GM23338 (cell line): ENCODE measurements around the gene AHNAK. TPM values are rescaled to one million over a fixed set of nuclear protein-coding genes. Genes with fewer than 3 reads are reported as not detected.

Experiments used
- ATAC-seq: fragments of 200-7000 bp; cut with Tn5 transposase; 3 replicates; pipeline ENCODE4 v1.9.1; 2020
- DNase-seq: peaks from one replicate; pipeline ENCODE4 v3.0.0-alpha.2; 2015; ENCODE audit warnings: low spot score
- H2AFZ ChIP-seq: fragments of 200-600 bp; sonication (generic); 2 replicates; pipeline ENCODE4 v1.8.0; 2016; ENCODE audit warnings: antibody characterized with exemption, mild to moderate bottlenecking, moderate library complexity
- H3F3A ChIP-seq: fragments of 200-600 bp; sonication (generic); replicated peaks from 2 replicates; pipeline ENCODE4 v1.8.0; 2017; ENCODE audit warnings: antibody characterized with exemption, mixed run types, low read depth
- H3K27ac ChIP-seq: fragments of 200-600 bp; sonication (generic); 2 replicates; pipeline ENCODE4 v1.6.1; 2016; ENCODE audit warnings: low read depth
- H3K27me3 ChIP-seq: fragments of 200-600 bp; sonication (generic); 2 replicates; pipeline ENCODE4 v1.8.0; 2016; ENCODE audit warnings: mild to moderate bottlenecking, mixed run types, moderate library complexity; ENCODE audit not compliant: insufficient read depth
- H3K36me3 ChIP-seq: fragments of 200-600 bp; sonication (generic); 2 replicates; pipeline ENCODE4 v1.8.0; 2016; ENCODE audit warnings: mild to moderate bottlenecking; ENCODE audit not compliant: insufficient read depth
- H3K4me1 ChIP-seq: fragments of 200-600 bp; sonication (generic); 2 replicates; pipeline ENCODE4 v1.8.0; 2016; ENCODE audit warnings: mild to moderate bottlenecking, moderate library complexity; ENCODE audit not compliant: insufficient read depth
- H3K4me2 ChIP-seq: fragments of 200-600 bp; sonication (generic); 2 replicates; pipeline ENCODE4 v1.7.1; 2017; ENCODE audit warnings: mixed run types
- H3K4me3 ChIP-seq: fragments of 200-600 bp; sonication (generic); 2 replicates; pipeline ENCODE4 v1.6.1; 2016; ENCODE audit warnings: mixed run types
- H3K79me2 ChIP-seq: fragments of 200-600 bp; sonication (generic); replicated peaks from 2 replicates; pipeline ENCODE4 v1.8.0; 2017; ENCODE audit warnings: mild to moderate bottlenecking; ENCODE audit not compliant: insufficient read depth
- H3K9me2 ChIP-seq: fragments of 200-600 bp; sonication (generic); 2 replicates; pipeline ENCODE4 v1.8.0; 2017; ENCODE audit not compliant: insufficient read depth
- H4K20me1 ChIP-seq: fragments of 200-600 bp; sonication (generic); replicated peaks from 2 replicates; pipeline ENCODE4 v1.8.0; 2017; ENCODE audit warnings: mild to moderate bottlenecking; ENCODE audit not compliant: insufficient read depth
- H3K27ac Mint-ChIP-seq: 2 replicates; pipeline ENCODE4 v1.8.0; 2020; ENCODE audit warnings: inconsistent platforms, mild to moderate bottlenecking, moderate library complexity, mixed read lengths
- H3K27me3 Mint-ChIP-seq: 3 replicates; pipeline ENCODE4 v1.8.0; 2022; ENCODE audit warnings: low read depth, mild to moderate bottlenecking, moderate library complexity, mixed read lengths, inconsistent platforms; ENCODE audit not compliant: insufficient read depth, poor library complexity
- H3K36me3 Mint-ChIP-seq: 3 replicates; pipeline ENCODE4 v1.8.0; 2021; ENCODE audit warnings: low read depth, mild to moderate bottlenecking, inconsistent platforms, moderate library complexity, mixed read lengths
- H3K4me1 Mint-ChIP-seq: 3 replicates; pipeline ENCODE4 v1.8.0; 2020; ENCODE audit warnings: mild to moderate bottlenecking, inconsistent platforms, mixed read lengths
- H3K4me3 Mint-ChIP-seq: 3 replicates; pipeline ENCODE4 v1.8.0; 2021; ENCODE audit warnings: moderate library complexity, mild to moderate bottlenecking, inconsistent platforms, mixed read lengths
- H3K9me3 Mint-ChIP-seq: 3 replicates; pipeline ENCODE4 v1.8.0; 2020; ENCODE audit warnings: moderate library complexity, mild to moderate bottlenecking, inconsistent platforms, mixed read lengths
- CREB1 ChIP-seq: fragments of 250-450 bp; sonication (Bioruptor Pico); IDR thresholded peaks from 2 replicates; pipeline ENCODE4 v1.5.0; 2020; ENCODE audit warnings: low read depth, mild to moderate bottlenecking, moderate library complexity
- ETS1 ChIP-seq: IDR thresholded peaks from 2 replicates; pipeline ENCODE4 v1.6.1; 2016; ENCODE audit warnings: antibody characterized with exemption
- EZH2 ChIP-seq: fragments of 200-600 bp; sonication (generic); IDR thresholded peaks from one replicate; pipeline ENCODE4 v1.8.0; 2017; ENCODE audit warnings: antibody characterized with exemption, mild to moderate bottlenecking, low read depth; ENCODE audit not compliant: unreplicated experiment
- EZH2phosphoT487 ChIP-seq: fragments of 200-600 bp; sonication (generic); IDR thresholded peaks from one replicate; pipeline ENCODE4 v1.8.1; 2018; ENCODE audit warnings: antibody characterized with exemption; ENCODE audit not compliant: unreplicated experiment
- NANOG ChIP-seq: IDR thresholded peaks from 2 replicates; pipeline ENCODE4 v1.6.1; 2016; ENCODE audit warnings: antibody characterized with exemption, borderline replicate concordance
- REST ChIP-seq: IDR thresholded peaks from one replicate; pipeline ENCODE4 v1.6.1; 2018; ENCODE audit warnings: antibody characterized with exemption; ENCODE audit not compliant: unreplicated experiment
- STAT1 ChIP-seq: IDR thresholded peaks from one replicate; pipeline ENCODE4 v1.6.1; 2016; ENCODE audit warnings: antibody characterized with exemption; ENCODE audit not compliant: unreplicated experiment
- ZNF114 ChIP-seq: fragments of 250-450 bp; sonication (Bioruptor Pico); IDR thresholded peaks from 2 replicates; pipeline ENCODE4 v1.5.0; 2020; ENCODE audit warnings: mild to moderate bottlenecking, moderate library complexity
- ZNF331 ChIP-seq: fragments of 250-450 bp; sonication (Bioruptor Pico); IDR thresholded peaks from 2 replicates; pipeline ENCODE4 v1.5.0; 2020; ENCODE audit warnings: low read depth, mild to moderate bottlenecking, moderate library complexity
- ZNF462 ChIP-seq: fragments of 250-450 bp; sonication (Bioruptor Pico); IDR thresholded peaks from 2 replicates; pipeline ENCODE4 v1.5.0; 2020; ENCODE audit warnings: mild to moderate bottlenecking, moderate library complexity
- polyA plus RNA-seq: library from polyadenylated mRNA; unstranded; fragments of >200 nt; fragmentation: Nextera tagmentation; extraction: Ambion mirVana; gene quantifications from 2 replicates; pipeline ENCODE4 v1.2.1, GENCODE V29; 2016
- total RNA-seq: library from RNA; depleted of rRNA; stranded (reverse); fragments of >200 nt; shearing (Covaris generic); gene quantifications from 2 replicates; pipeline ENCODE4 v1.2.3, GENCODE V29; 2014

The AHNAK gene
- total and polyA plus RNA-seq, 2 experiments from 2014 or later: 0.91 to 2.1 TPM

GRCh38 chr11:62404901-62405300 is 141.7 kb downstream of the AHNAK start:
- H2AFZ ChIP-seq: no peak overlapping the region
- Mint-ChIP-seq H3K27ac (no peak overlapping the region), H3K27me3 (peaks cover 10% of the 10 kb centered on the region), H3K4me3 (no peak overlapping the region), H3K9me3 (no peaks in the 10 kb centered on the region; the same call in 2 of the 3 replicates), H3K36me3 (no peaks in the 10 kb centered on the region), H3K4me1 (peaks cover 11% of the 10 kb centered on the region)
- peaks cover 4% of the 10 kb centered on the region; the same call in 1 of the 2 replicates for H3K4me1 ChIP-seq
- ATAC-seq (no peak), DNase-seq (no peak)
- H4K20me1 ChIP-seq: no peaks in the 10 kb centered on the region
- no peaks in the 10 kb centered on the region for H3K79me2 ChIP-seq
- no peak overlapping the region for H3K4me3 ChIP-seq
- H3F3A ChIP-seq: no peaks in the 10 kb centered on the region
- no peak for TF ChIP-seq EZH2phosphoT487
- TF ChIP-seq ZNF331 (CRISPR knock-in tag): no peak
- no peak for TF ChIP-seq ZNF114 (CRISPR knock-in tag)
- no peak for TF ChIP-seq REST
- no peak for TF ChIP-seq STAT1
- no peak for TF ChIP-seq CREB1
- TF ChIP-seq EZH2: no peak
- TF ChIP-seq ZNF462 (CRISPR knock-in tag): no peak
- no peak for TF ChIP-seq NANOG
- TF ChIP-seq ETS1: no peak
- no peaks in the 10 kb centered on the region for H3K36me3 ChIP-seq
- no peaks in the 10 kb centered on the region for H3K27me3 ChIP-seq
- H3K4me2 ChIP-seq: no peak overlapping the region
- H3K27ac ChIP-seq: no peak overlapping the region
- no peaks in the 10 kb centered on the region for H3K9me2 ChIP-seq
